GM21717 (cell line): Measurements from ENCODE around the gene LRPPRC.
"Not testable (repeated sequence)": the region's sequence is repeated elsewhere in the genome, so short reads cannot be mapped to it uniquely, and the experiment has no call there.

Source experiments
- ATAC-seq: cut with Tn5 transposase; IDR thresholded peaks from one replicate; pipeline ENCODE4 v1.9.1; 2021; ENCODE audit warnings: mild to moderate bottlenecking, moderate library complexity; ENCODE audit not compliant: unreplicated experiment

Gene LRPPRC

GRCh38 chr2:43911136-43911790, 84.5 kb downstream of the LRPPRC start:
- ATAC-seq, result not testable (repeated sequence)

GRCh38 chr2:43906448-43907109, 89.2 kb downstream of the LRPPRC start:
- ATAC-seq, result no peak

GRCh38 chr2:43905871-43906270, 89.9 kb downstream of the LRPPRC start:
- no peak for ATAC-seq

GRCh38 chr2:43905371-43905803, 90.4 kb downstream of the LRPPRC start:
- ATAC-seq, result no peak

- ATAC-seq, result no peak
Measured at GRCh38 chr2:43899589-43899988, 96.2 kb downstream of the LRPPRC start.

- ATAC-seq, result no peak
Measured at GRCh38 chr2:43898838-43899346, 96.9 kb downstream of the LRPPRC start.

GRCh38 chr2:43898134-43898837, 97.5 kb downstream of the LRPPRC start:
- ATAC-seq, result no peak

- no peak for ATAC-seq
Measured at GRCh38 chr2:43897492-43897891, 98.3 kb downstream of the LRPPRC start.

- ATAC-seq, result no peak
Measured at GRCh38 chr2:43896906-43897305, 98.9 kb downstream of the LRPPRC start.

- no peak for ATAC-seq
Measured at GRCh38 chr2:43894743-43895142, 101.0 kb downstream of the LRPPRC start.

- no peak for ATAC-seq
Measured at GRCh38 chr2:43890855-43891254, 104.9 kb downstream of the LRPPRC start.

GRCh38 chr2:43889416-43889815, 106.4 kb downstream of the LRPPRC start:
- no peak for ATAC-seq

GRCh38 chr2:43887176-43887575, 108.6 kb downstream of the LRPPRC start:
- ATAC-seq, result no peak

GRCh38 chr2:43885132-43885632, 110.6 kb downstream of the LRPPRC start:
- no peak for ATAC-seq

- ATAC-seq, result no peak
Measured at GRCh38 chr2:43884689-43885088, 111.1 kb downstream of the LRPPRC start.

GRCh38 chr2:43882312-43882711, 113.5 kb downstream of the LRPPRC start:
- ATAC-seq, result no peak

GRCh38 chr2:43880952-43881351, 114.8 kb downstream of the LRPPRC start:
- no peak for ATAC-seq

- ATAC-seq, result no peak
Measured at GRCh38 chr2:43880471-43880870, 115.3 kb downstream of the LRPPRC start.

GRCh38 chr2:43879261-43879660, 116.5 kb downstream of the LRPPRC start:
- no peak for ATAC-seq

- peak; percentile 58 for ATAC-seq
Measured at GRCh38 chr2:43877782-43878464, 117.9 kb downstream of the LRPPRC start.
